ENCODE results near the gene SATB1.

SATB1 gene

GRCh38 chr3:18431266-18431665 is 6.1 kb upstream of the SATB1 start:
- no peak for DNase-seq (ENCODE audit: low read depth)

DNA sequence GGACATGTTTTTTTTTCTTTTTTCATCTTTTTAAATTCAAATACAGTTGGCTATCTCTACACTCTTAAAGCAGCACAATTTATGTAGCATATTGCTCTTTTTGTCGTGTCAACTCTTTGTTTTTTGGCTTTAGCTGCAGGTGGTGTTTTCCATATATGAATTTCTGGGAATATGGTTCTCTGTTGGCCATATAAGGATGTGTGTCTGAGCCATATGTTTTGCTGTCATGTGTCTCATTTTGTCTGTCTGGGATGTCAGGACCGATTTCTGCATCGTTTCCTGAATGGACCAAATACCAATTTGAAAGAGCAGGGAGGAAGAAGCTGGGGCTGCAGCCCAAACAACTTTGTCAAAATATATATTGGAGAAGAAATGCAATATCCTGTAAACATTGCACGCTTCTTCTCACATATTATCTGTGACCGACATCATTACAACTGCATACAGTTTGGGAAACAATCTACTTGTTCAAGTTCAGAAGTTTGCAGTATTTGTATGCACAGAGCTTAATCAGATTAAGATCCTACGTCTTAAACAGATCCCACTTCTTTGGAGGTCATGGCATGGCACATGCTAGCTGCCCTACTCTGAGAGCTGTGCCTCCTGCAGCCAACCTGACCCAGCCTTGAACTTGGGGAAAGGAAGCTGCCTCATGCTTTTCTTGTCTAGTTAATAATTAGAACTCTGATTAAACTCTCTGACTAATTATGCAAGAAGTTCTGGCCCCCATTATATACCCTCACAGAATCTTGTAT is 4.0 kb upstream of the SATB1 start:
- no peak for DNase-seq (ENCODE audit: low read depth)

- no peak for DNase-seq (ENCODE audit: low read depth)
Observed at GRCh38 chr3:18428036-18428435, 2.9 kb upstream of the SATB1 start.

- DNase-seq (ENCODE audit: low read depth), result no peak
Observed at GRCh38 chr3:18426597-18427193, 1.6 kb upstream of the SATB1 start.

DNA sequence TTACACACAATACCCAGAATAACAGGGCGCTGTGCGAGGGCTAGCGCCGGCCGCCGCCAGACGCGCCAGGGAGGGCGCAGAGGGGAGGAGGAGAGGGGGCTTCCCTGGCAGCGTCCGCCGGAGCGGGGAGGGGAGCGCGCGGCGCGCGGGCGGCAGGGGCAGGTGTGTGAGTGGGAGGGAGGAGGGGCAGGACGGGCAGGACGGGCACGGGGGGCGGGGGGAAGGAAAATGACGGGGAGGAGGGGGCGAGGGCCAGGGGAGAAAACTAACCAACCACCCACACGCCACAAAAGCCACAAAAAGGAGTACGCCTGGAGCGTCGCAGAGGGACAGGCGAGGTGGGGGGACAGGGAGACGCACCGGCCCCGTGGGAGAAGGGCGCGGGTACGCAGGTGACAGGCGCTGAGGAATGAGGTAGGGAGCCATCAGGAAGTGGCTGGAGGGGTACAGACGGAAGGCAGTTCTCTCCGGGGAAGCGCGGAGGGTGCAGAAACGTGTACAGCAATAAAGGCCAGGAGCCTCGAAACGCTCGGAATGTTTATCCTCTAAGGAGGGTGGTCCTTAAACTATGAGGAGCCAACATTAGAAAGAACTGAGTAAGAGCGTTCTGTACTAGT is 610 bp upstream of the SATB1 start:
- no peak for DNase-seq (ENCODE audit: low read depth)

DNA sequence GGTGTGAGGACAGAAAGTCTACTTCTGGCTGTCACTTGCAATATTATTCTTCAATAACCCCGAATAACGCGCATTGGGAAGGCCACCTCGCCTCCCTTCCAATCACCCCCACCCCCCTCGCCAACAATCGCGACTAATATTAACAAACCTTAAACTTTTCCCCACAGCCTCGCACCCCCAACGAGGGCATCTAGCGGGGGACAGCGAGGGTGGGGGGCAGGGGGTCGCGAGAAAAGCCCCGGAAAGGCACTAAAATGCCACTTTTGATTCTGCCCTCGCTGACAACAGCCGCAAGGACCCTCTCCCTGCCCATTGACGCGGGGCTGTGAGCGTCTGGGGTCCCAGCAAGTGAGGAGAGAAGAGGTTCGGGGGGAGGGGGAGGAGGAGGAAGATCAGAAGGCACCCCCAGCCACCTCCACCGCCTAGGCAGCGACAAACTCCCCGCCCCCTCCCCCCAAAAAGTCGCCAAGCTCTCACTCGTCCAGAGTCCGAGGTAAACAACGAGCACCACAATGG is 868 bp downstream of the SATB1 start:
- DNase-seq (ENCODE audit: low read depth), result no peak

- DNase-seq (ENCODE audit: low read depth), result peak; percentile 16
Observed at GRCh38 chr3:18423401-18424212, 1.5 kb downstream of the SATB1 start.

GRCh38 chr3:18422972-18423371 is 2.2 kb downstream of the SATB1 start:
- DNase-seq (ENCODE audit: low read depth), result no peak

DNA sequence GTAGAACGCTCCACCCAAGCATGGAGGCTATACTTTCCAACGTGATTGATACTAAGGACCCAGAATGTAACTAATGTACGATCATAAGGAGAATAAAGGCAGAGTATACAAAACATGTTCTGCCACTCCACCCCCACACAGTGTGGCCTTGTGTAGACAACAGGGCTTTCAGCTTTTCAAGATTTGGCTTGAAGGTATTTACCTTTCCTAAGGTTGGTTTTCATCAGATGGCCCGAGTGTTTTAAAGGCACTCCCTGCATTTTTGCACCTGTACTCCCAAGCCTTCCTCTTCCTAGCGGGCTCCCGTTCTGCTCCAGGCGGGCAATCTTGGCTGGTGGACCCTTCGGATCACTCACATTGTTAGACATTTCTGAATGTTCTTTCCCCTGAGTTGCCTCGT is 4.6 kb downstream of the SATB1 start:
- no peak for DNase-seq (ENCODE audit: low read depth)

GRCh38 chr3:18419232-18419631 is 5.9 kb downstream of the SATB1 start:
- DNase-seq (ENCODE audit: low read depth), result no peak

DNA sequence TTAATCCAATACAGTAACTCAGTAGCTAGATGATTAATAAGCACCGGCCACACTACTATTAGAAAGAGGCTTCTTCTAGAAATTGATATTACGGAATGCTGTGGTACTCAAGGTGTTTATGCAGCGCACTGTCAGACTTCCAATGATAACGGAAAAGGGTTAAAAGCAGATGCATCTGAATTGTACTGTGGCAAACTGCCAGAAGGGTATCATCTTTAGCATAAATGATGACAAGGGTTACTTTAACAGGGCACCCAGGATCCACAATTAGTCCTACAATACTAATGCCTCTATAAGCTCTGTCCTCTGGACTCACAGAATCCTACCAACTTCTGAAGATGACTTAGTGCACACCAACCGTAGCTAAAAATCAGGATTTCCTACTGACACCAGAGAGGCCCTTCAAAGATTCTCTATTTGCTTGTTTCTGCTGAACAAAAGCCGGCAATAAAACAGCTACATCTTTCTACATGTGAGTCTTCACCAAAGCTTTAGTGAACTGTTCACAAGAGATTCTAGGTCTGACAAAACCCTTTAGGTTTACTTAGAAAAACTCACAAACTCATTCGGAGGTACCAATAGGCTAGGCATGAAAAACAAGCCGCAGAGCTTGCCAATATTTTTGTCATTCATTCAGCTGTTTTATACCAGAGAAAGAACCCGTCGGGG is 7.1 kb downstream of the SATB1 start:
- DNase-seq (ENCODE audit: low read depth), result no peak

DNA sequence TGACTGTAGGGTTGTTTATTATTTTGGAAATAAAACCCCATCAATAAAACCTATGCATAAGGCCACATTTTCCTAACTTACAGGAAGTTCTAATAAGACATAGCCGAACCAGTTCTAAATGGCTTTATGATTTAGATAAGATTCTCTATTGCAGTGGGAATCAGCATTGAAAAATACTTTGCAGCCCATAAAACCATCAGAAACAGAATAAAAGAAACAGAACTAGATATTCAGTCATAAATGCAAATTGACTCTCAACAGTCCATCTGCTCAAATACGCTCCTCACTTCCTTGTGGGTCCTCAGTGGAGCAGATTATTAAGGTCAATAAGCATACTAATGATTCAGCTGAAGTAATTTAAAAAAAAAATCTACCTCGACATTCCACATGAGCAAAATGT is 8.8 kb downstream of the SATB1 start:
- no peak for DNase-seq (ENCODE audit: low read depth)

DNA sequence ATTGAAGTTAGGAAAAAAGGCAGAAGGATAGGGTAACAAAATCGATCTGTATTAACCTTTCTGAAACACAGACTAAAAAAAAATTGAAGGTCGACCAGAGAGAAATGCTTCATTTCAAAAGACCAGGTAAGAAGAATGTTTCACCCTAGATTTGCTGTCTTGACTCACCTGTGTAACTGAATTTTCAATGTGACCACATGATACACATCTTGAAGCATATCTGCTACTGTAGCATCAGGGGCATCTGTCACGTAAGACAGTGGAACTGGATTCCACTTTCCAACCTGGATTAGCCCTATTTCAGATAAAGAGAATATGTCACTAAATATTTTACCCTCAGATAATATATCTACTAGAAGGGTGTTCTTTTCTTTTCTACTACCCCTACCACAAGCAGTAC is 9.3 kb downstream of the SATB1 start:
- no peak for DNase-seq (ENCODE audit: low read depth)

DNA sequence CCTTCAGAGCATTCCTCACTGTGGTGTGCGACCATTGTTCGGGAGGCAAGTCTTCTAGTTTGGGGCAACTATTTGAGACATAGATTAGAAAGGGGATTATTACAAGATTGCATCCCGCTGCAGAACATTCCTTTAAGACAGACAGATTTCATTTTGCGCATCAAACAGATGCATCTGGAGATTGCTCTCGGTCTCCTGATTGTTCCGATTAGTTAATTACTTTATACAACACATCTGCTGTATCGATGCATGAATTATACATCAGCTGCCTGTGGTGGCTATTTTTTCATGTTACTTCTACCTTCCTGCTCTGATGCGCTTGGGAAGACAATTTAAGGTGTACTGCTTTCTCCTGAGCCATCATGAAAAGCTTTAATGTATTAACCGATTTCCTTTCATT is 10.0 kb downstream of the SATB1 start:
- DNase-seq (ENCODE audit: low read depth), result no peak

GRCh38 chr3:18412684-18413083 is 12.5 kb downstream of the SATB1 start:
- DNase-seq (ENCODE audit: low read depth), result no peak

GRCh38 chr3:18411541-18411940 is 13.6 kb downstream of the SATB1 start:
- DNase-seq (ENCODE audit: low read depth), result no peak

DNA sequence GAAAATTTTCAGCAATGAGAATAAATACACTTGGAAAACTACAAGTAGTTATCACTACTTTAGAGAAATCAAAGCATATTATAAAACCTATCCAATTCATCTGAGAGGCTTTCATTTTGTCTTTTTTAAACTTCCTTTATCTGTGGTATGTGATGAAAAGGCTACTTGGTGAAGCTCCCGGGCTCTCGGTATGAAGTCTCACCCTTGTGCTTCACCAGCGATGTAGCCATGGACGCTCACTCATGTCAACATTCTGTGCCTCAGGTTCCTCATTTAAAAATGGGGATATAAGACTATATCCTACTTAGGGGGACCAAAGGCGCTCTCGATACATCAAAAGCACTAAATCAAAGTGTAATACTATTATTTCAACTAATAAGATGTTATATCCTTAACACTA is 14.9 kb downstream of the SATB1 start:
- no peak for DNase-seq (ENCODE audit: low read depth)

- no peak for DNase-seq (ENCODE audit: low read depth)
Observed at GRCh38 chr3:18409266-18409665, 15.9 kb downstream of the SATB1 start.

GRCh38 chr3:18405141-18405540 is 20.0 kb downstream of the SATB1 start:
- DNase-seq (ENCODE audit: low read depth), result no peak

DNA sequence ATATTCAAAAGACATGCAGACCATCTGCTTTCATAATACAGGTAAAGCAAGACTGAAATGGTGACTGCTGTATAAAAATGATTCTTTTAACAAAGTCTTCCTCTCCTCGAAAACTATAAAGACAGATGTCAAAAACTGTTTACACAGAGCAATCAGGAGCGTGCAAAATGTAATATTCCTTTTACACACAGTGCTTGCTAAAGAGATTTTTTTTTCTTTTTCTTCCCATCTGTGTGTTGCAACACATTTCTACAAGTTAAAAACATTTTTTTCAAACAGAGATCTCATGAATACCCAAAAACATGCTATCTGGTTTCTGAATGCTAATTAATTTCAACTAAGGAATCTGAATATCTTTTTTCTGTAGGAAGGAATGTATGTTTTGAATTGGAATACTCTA is 22.1 kb downstream of the SATB1 start:
- DNase-seq (ENCODE audit: low read depth), result no peak

- no peak for DNase-seq (ENCODE audit: low read depth)
Observed at GRCh38 chr3:18402239-18402799, 22.8 kb downstream of the SATB1 start.

All from fibroblast of the conjunctiva (primary cell).